Testis (tissue), 2 donors: ENCODE measurements around the gene DAZAP2.

ENCODE experiments used
- POLR2A ChIP-seq: fragments of 450-650 bp; IDR thresholded peaks from one replicate; pipeline ENCODE4 v1.6.1; 2017; ENCODE audit warnings: antibody characterized with exemption, mild to moderate bottlenecking, moderate library complexity
- TF ChIP-seq, protein P1 (sequence below), 3 experiments: fragments of 450-650 bp in 2 of 3; fragments of 200-600 bp in 1 of 3; sonication (generic) in 1 of 3; IDR thresholded peaks; one replicate each; pipeline ENCODE4 v1.5.1; 2016 to 2019; ENCODE audit warnings: antibody characterized with exemption in 3 of 3, mild to moderate bottlenecking in 2 of 3, moderate library complexity in 1 of 3

GRCh38 chr12:51265024-51265423, 26.4 kb downstream of the DAZAP2 start:
- TF ChIP-seq, protein P1, sequence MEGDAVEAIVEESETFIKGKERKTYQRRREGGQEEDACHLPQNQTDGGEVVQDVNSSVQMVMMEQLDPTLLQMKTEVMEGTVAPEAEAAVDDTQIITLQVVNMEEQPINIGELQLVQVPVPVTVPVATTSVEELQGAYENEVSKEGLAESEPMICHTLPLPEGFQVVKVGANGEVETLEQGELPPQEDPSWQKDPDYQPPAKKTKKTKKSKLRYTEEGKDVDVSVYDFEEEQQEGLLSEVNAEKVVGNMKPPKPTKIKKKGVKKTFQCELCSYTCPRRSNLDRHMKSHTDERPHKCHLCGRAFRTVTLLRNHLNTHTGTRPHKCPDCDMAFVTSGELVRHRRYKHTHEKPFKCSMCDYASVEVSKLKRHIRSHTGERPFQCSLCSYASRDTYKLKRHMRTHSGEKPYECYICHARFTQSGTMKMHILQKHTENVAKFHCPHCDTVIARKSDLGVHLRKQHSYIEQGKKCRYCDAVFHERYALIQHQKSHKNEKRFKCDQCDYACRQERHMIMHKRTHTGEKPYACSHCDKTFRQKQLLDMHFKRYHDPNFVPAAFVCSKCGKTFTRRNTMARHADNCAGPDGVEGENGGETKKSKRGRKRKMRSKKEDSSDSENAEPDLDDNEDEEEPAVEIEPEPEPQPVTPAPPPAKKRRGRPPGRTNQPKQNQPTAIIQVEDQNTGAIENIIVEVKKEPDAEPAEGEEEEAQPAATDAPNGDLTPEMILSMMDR (IDR thresholded peaks at IDR 0.05) = no peak
- TF ChIP-seq POLR2A = no peak
